ENCODE data around the gene ABHD12.

ABHD12 gene

GRCh38 chr20:25280574-25281535 lies 109.8 kb downstream of the ABHD12 start:
- FAIRE-seq: no peak
- no peak for DNase-seq (ENCODE audit: extremely low spot score, insufficient read length, low read depth)

- DNase-seq (ENCODE audit: extremely low spot score, insufficient read length, low read depth): no peak
Measured at GRCh38 chr20:25280051-25280573, 110.5 kb downstream of the ABHD12 start.

GRCh38 chr20:25279403-25279802 lies 111.2 kb downstream of the ABHD12 start:
- FAIRE-seq: no peak
- DNase-seq (ENCODE audit: extremely low spot score, insufficient read length, low read depth): no peak

More at GRCh38 chr20:25280051-25280573, 110.5 kb downstream of the ABHD12 start:
- FAIRE-seq: no peak

GRCh38 chr20:25278636-25279361 lies 111.8 kb downstream of the ABHD12 start:
- no peak for FAIRE-seq
- no peak for DNase-seq (ENCODE audit: extremely low spot score, insufficient read length, low read depth)

- no peak for DNase-seq (ENCODE audit: extremely low spot score, insufficient read length, low read depth)
- FAIRE-seq: no peak
Measured at GRCh38 chr20:25277941-25278521, 112.6 kb downstream of the ABHD12 start.

- no peak for DNase-seq (ENCODE audit: extremely low spot score, insufficient read length, low read depth)
- FAIRE-seq: no peak
Measured at GRCh38 chr20:25277051-25277801, 113.4 kb downstream of the ABHD12 start.

GRCh38 chr20:25276533-25277050 lies 114.0 kb downstream of the ABHD12 start:
- FAIRE-seq: no peak
- DNase-seq (ENCODE audit: extremely low spot score, insufficient read length, low read depth): no peak

GRCh38 chr20:25275813-25276532 lies 114.7 kb downstream of the ABHD12 start:
- FAIRE-seq (no peak), DNase-seq (ENCODE audit: extremely low spot score, insufficient read length, low read depth) (no peak)

GRCh38 chr20:25274891-25275812 lies 115.5 kb downstream of the ABHD12 start:
- DNase-seq (ENCODE audit: extremely low spot score, insufficient read length, low read depth) (no peak), FAIRE-seq (no peak)

GRCh38 chr20:25274481-25274880 lies 116.2 kb downstream of the ABHD12 start:
- FAIRE-seq: no peak
- DNase-seq (ENCODE audit: extremely low spot score, insufficient read length, low read depth): no peak

- FAIRE-seq (no peak), DNase-seq (ENCODE audit: extremely low spot score, insufficient read length, low read depth) (no peak)
Measured at GRCh38 chr20:25273541-25274358, 116.9 kb downstream of the ABHD12 start.

GRCh38 chr20:25273046-25273445 lies 117.6 kb downstream of the ABHD12 start:
- no peak for FAIRE-seq

GRCh38 chr20:25272223-25273000 lies 118.2 kb downstream of the ABHD12 start:
- FAIRE-seq: no peak

More at GRCh38 chr20:25273046-25273445, 117.6 kb downstream of the ABHD12 start:
- no peak for DNase-seq (ENCODE audit: extremely low spot score, insufficient read length, low read depth)

GRCh38 chr20:25271486-25272222 lies 119.0 kb downstream of the ABHD12 start:
- DNase-seq (ENCODE audit: extremely low spot score, insufficient read length, low read depth): no peak
- no peak for FAIRE-seq

More at GRCh38 chr20:25272223-25273000, 118.2 kb downstream of the ABHD12 start:
- DNase-seq (ENCODE audit: extremely low spot score, insufficient read length, low read depth): no peak

GRCh38 chr20:25270829-25271251 lies 119.8 kb downstream of the ABHD12 start:
- FAIRE-seq (no peak), DNase-seq (ENCODE audit: extremely low spot score, insufficient read length, low read depth) (no peak)

- DNase-seq (ENCODE audit: extremely low spot score, insufficient read length, low read depth): no peak
- no peak for FAIRE-seq
Measured at GRCh38 chr20:25269833-25270170, 120.8 kb downstream of the ABHD12 start.
